VCaP (cell line): ENCODE measurements around the gene MEF2D.

Experiments
- H3K27ac ChIP-seq: fragments of 450-650 bp; 2 replicates; pipeline ENCODE4 v1.5.1; 2017
- TF ChIP-seq, protein P1 (sequence below): fragments of 450-650 bp; conservative IDR thresholded peaks from 2 replicates; pipeline ENCODE4 v1.5.1; 2017; ENCODE audit warnings: mild to moderate bottlenecking, moderate library complexity

MEF2D gene

DNA sequence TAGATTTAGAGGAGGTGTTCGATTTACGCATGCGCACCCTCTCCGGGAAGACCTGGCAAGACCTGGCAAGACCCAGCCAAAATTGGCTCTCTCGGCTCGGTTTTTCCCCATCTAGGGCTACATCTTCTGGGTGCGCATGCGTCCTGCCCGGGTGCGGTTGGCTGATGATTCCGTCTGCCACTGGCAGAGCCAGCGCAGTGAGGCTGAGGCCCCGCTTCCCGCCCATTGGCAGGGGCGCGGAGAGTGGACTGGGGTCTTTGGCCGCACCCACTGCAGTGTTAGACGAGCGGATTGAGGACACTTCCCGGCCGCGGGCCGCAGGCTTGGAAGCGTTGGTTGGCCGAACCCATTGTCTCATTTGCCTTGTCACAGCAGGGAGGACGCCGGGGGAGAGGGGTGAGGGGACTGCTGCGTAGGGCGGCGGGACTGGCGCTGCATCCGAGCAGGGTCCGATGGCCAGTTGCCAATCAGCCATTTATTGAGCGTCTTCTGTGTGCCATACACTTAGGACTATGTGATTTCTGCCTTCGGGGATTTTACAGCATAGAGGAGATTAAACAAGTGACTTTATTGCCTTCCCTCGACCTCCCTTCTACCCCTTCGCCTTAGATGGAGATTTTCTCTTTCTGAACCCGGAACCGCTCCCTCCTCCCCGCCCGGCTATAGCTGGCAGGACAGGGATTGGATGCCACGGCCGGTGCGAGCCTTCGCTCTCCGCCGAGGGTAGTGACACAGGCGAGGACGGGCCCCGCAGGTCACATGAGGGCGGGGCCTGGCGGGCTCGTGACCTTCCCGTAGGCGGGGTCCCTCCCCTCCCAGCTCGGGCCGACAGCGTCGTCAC is 43.7 kb downstream of the MEF2D start:
- TF ChIP-seq, protein P1, sequence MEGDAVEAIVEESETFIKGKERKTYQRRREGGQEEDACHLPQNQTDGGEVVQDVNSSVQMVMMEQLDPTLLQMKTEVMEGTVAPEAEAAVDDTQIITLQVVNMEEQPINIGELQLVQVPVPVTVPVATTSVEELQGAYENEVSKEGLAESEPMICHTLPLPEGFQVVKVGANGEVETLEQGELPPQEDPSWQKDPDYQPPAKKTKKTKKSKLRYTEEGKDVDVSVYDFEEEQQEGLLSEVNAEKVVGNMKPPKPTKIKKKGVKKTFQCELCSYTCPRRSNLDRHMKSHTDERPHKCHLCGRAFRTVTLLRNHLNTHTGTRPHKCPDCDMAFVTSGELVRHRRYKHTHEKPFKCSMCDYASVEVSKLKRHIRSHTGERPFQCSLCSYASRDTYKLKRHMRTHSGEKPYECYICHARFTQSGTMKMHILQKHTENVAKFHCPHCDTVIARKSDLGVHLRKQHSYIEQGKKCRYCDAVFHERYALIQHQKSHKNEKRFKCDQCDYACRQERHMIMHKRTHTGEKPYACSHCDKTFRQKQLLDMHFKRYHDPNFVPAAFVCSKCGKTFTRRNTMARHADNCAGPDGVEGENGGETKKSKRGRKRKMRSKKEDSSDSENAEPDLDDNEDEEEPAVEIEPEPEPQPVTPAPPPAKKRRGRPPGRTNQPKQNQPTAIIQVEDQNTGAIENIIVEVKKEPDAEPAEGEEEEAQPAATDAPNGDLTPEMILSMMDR = peak; percentile 17
- H3K27ac ChIP-seq = peak overlapping the region; percentile 99

DNA sequence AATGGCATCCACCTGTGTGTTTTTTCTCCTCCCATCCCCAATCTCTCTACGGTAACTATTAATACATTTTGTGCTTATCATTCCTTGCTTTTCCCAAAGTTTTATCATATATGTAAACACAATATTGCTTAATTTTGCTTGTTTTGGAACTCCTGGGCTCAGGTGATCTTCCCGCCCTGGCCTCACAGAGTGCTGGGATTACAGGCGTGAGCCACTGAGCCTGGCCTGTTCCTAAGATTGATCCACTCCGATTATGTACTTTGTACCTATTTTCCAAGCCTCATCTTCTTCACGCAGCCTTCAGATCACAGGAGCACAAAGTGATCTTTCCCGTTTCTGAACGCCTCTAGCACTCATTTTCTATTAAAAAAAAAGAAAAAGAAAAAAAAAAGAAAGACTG is 45.2 kb downstream of the MEF2D start:
- TF ChIP-seq, protein P1 = no peak
- H3K27ac ChIP-seq = no peak overlapping the region; the same call in 1 of the 2 replicates

DNA sequence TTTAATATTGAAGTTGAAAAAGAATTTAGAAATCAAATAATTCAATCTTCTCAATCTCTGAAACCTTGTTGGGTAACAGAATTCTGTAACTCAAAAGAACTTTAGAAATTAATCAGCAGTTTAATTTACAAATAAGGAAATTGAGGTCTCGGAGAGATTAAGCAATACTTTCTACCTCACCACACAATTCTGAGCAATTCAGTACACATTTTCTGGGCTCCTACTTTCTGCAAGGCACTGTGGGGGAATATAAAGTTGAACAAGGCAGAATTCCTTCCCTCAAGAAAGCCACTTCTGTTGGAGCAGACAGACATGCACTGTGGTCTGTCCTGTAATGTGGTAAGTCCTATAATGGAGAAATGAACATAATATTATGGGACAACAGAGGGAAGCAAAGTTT is 47.7 kb downstream of the MEF2D start:
- H3K27ac ChIP-seq = no peak overlapping the region
- TF ChIP-seq, protein P1 = no peak

DNA sequence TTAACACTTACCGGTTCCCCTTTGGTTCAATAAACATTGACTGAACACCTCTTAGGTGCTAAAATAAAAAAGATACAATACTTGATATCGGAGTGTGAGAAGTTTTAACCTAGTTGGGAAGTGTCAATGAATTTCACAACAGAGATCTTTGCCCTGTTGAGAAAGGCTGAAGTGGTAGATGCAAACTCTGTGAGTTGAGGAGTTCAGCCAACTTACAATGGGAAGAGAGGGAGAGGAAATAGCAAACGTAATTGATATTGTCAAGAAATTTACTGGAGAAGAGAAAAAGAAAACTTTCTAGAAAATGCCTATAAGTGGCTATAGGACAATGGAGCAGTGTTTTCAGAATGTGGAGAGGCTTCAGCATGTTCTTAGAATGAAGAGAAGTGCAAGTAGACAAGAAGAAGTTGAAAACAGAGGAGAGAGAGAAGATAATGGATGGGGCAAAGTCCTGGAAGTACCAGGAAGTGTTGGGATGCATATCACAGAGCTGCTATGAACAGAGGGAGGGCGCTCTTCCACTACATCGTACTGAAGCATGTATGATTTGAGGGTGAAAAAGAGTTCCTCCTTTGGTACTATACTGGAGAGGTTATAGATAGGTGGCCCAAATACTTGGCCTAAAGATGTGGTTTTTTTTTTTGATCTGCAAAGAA is 48.9 kb downstream of the MEF2D start:
- TF ChIP-seq, protein P1 = no peak
- no peak overlapping the region for H3K27ac ChIP-seq

DNA sequence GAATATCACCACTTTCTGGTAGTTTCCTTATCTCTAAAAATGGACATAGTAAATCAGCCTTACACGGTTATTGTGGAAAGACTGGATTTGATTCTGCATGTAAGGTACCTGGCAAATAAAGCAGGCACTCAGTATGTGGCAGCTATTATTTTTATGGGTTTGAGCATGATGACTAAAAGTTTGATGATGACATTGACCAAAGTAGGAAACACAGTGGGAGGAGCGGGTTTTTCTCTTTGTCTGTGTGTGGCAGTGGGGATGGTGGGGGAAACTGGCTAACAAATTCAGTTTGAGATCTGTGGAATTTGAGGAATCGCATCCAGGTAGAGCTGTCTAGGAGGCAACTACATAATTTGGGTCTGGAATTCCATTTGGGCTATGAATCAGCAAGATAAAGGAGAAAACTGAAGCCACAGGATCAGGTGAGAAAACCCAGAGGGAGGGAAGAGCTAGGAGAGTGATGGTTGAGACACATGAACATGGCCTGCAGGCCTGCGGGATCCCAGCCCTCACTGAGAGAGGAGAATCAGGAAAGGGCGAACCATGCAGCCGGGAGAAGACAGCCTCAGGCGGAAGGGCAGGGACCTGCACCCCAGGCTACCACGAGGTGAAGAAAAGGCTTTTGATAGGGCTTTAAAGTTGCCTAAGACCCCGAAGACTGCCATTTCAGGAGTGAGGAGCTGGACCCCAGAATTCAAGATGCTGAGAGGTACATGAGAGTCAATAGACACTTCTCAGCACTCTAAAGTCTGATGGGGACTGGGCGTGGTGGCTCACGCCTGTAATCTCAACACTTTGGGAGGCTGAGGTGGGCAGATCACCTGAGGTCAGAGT is 52.2 kb downstream of the MEF2D start:
- H3K27ac ChIP-seq = no peak overlapping the region
- TF ChIP-seq, protein P1 = no peak

DNA sequence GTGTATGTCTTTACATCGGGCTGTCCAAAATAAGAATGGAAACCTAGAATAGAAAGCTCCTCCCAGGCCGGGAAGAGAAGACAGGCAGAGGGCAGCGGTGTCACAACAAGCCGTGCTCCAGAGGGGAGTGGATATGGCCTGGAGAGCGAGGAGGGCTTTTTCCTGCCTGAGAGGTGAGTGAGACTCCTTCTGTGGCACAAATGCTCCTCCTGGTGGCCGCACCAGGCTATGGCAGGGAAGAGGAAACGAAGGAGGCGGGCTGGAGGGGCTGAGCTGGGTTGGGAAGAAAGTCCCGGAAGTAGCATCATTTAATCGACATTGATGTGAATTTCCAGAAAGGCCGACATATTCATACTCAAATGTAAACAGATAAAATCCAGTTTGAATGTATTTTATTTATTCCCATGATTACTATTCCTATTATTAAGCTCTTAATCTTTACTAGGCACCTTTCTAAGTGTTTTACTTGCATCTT is 54.7 kb downstream of the MEF2D start:
- peak overlapping the region; percentile 12; the same call in 1 of the 2 replicates for H3K27ac ChIP-seq

More for the DNA sequence above, 54.7 kb downstream of the MEF2D start:
- TF ChIP-seq, protein P1 = peak; percentile 94
